Common myeloid progenitor, CD34-positive (primary cell): ENCODE data around the gene ZNF528. TPM values are rescaled to one million over a fixed set of nuclear protein-coding genes. Genes with fewer than 3 reads are reported as not detected.
A peak's percentile ranks its signal among the peaks of the same experiment; 100 is the strongest.

ENCODE experiments used
- CTCF ChIA-PET: fragments of 350-600 bp; sonication (Branson Sonifier 250); formaldehyde crosslinking; loops from one replicate; lab custom pipeline; 2021; ENCODE audit warnings: antibody characterized with exemption; lab: Charles Lee
- POLR2A ChIA-PET: fragments of 350-600 bp; sonication (Branson Sonifier 250); formaldehyde crosslinking; loops from one replicate; lab custom pipeline; 2021; ENCODE audit warnings: antibody characterized with exemption; lab: Charles Lee
- DNase-seq, 3 donors: peaks; one replicate each; pipeline versions ENCODE4 v3.0.0 to v3.0.0-alpha.2; 2013
- H3K27ac ChIP-seq, 2 experiments: 1 replicate in 1 of 2; 2 replicates in 1 of 2; pipeline ENCODE4 v1.7.0; 2013; ENCODE audit warnings: inconsistent platforms in 2 of 2, low read length in 2 of 2, mild to moderate bottlenecking in 2 of 2, low read depth in 1 of 2, moderate library complexity in 1 of 2; ENCODE audit not compliant: severe bottlenecking in 2 of 2, insufficient read depth in 1 of 2, poor library complexity in 1 of 2
- H3K27me3 ChIP-seq, 5 experiments: replicated peaks in 2 of 5; 1 replicate in 3 of 5; 2 replicates in 2 of 5; pipeline versions ENCODE4 v1.6.1 to v1.7.0; 2013; ENCODE audit warnings: low read length in 4 of 5, mild to moderate bottlenecking in 2 of 5, moderate library complexity in 2 of 5, inconsistent platforms in 1 of 5; ENCODE audit not compliant: insufficient read depth in 5 of 5, control insufficient read depth in 4 of 5
- H3K36me3 ChIP-seq, 4 experiments: 1 replicate in 2 of 4; 2 replicates in 2 of 4; pipeline versions ENCODE4 v1.6.1 to v1.7.0; 2013; ENCODE audit warnings: low read length in 3 of 4, control low read depth in 1 of 4, mild to moderate bottlenecking in 1 of 4; ENCODE audit not compliant: control insufficient read depth in 4 of 4, insufficient read depth in 4 of 4
- H3K4me1 ChIP-seq, 4 experiments: 1 replicate in 3 of 4; 2 replicates in 1 of 4; pipeline versions ENCODE4 v1.6.1 to v1.7.1; 2013; ENCODE audit warnings: low read length in 3 of 4, mild to moderate bottlenecking in 3 of 4, control low read depth in 1 of 4, inconsistent platforms in 1 of 4, moderate library complexity in 1 of 4; ENCODE audit not compliant: control insufficient read depth in 4 of 4, insufficient read depth in 4 of 4; ENCODE audit errors: control extremely low read depth in 1 of 4
- H3K4me3 ChIP-seq, 7 experiments: 1 replicate in 4 of 7; 2 replicates in 3 of 7; pipeline versions ENCODE4 v1.5.1 to v1.7.0; 2013; ENCODE audit warnings: mild to moderate bottlenecking in 7 of 7, low read length in 6 of 7, moderate library complexity in 6 of 7, inconsistent platforms in 2 of 7, low read depth in 2 of 7, control low read depth in 1 of 7; ENCODE audit not compliant: insufficient read depth in 4 of 7, control insufficient read depth in 1 of 7; ENCODE audit errors: extremely low read depth in 1 of 7
- H3K9me3 ChIP-seq, 5 experiments: 1 replicate in 4 of 5; 2 replicates in 1 of 5; pipeline versions ENCODE4 v1.6.1 to v1.7.1; 2013; ENCODE audit warnings: low read length in 4 of 5, mild to moderate bottlenecking in 2 of 5, inconsistent platforms in 1 of 5, low read depth in 1 of 5, moderate library complexity in 1 of 5; ENCODE audit not compliant: control insufficient read depth in 4 of 5, insufficient read depth in 2 of 5; ENCODE audit errors: control extremely low read depth in 1 of 5
- WGBS: methylation state at CpG from one replicate; pipeline ENCODE4 v1.1.5; 2013; ENCODE audit not compliant: insufficient coverage; 5-methylcytosine and 5-hydroxymethylcytosine counted together
- polyA plus RNA-seq: library from polyadenylated mRNA; unstranded; fragments of 120-200 nt; gene quantifications from one replicate; pipeline ENCODE4 v1.2.1, GENCODE V29; 2013

Gene ZNF528
- 23.8 TPM for polyA plus RNA-seq

DNA sequence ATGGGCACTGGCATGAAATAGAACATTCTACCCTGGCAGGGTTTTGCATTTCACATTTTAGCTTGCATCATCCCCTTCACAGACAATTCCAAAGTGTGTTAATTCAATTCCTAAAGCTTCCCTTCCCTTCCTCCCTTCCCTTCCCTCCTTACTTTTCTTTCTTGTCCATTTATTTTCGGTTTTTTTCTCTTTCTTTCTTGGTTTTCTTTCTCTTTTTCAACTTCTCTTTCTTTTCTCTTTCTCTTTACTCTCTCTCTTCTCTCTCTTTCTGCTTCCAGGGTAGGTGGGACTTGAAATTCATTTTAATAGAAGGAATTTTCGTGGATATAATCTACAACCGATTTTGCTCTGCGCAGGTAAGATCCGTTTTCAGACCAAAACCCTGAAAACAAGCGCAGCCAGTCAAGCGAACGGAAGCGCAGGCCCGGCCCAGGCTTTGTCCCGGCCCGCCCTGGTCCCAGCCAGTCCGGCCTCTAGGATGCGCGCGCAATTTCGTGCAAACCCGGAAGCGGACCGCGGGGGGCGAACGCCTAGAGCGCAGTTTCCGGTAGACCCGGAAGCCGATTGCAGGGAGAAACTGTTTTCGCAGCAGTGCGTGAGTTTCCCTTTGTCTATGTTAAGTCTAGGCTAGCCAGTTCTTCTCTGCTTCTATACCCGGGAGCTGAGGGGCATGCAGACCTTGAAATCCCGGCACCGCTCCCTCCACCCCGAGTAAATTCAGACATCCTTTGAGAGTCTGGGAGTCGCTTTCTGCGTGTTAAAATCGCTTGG is at the start of gene ZNF528:
Gene ZNF528 (plus strand): TSS at position 540 of the 771 bp plus-strand sequence. CDS start 4,165 bp downstream, outside the sequence.
- Histone ChIP-seq H3K4me1 (peaks cover 0 to 13% (median 9%) of the 10 kb centered on the region in 4 experiments), H3K4me3 (peak within 1 kb of the TSS; percentile 74 to 94 (median 90)), H3K27me3 (no peaks in the 10 kb centered on the region), H3K27ac (peak within 1 kb of the TSS; percentile 67 to 90), H3K36me3 (peaks cover 15 to 51% (median 23%) of the 10 kb centered on the region in 4 experiments), H3K9me3 (peaks cover 0 to 53% (median 37%) of the 10 kb centered on the region in 5 experiments)
- POLR2A ChIA-PET, result interaction anchor here (1.0 to 1.3 kb wide), 2 partner anchors 34 to 101 kb away, joined by 3 to 5 read pairs; no protein-coding TSS in a partner anchor
- DNase-seq, result peak; percentile 93 to 96 (median 96)
- 0% methylated on average over 30 of the region's 36 CpGs for WGBS
- CTCF ChIA-PET, result no interaction called here

DNA sequence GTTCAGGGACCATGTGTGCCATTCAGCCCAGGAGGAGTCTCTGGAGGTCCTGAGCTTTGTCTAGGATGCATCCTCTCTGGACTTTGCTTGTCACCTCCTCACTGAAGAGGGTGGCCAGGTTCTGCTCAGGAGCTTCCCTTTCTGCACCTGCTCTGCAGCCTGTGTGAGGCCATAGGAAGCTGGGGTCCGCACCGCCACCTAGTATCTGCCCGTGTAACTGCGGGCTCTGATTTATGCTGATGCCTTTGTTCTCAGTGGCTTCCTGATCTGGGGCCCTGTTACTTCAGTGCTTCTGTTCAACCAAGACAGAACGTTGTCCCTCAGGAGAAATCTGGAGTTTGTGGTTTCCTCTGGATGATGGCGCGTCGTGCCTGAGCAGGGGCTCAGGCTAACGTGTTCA is 46.1 kb upstream of the ZNF528 start:
- Histone ChIP-seq H3K4me1 (no peaks in the 10 kb centered on the region), H3K27ac (no peak overlapping the region), H3K9me3 (peaks cover 8 to 70% (median 59%) of the 10 kb centered on the region in 5 experiments), H3K36me3 (peaks cover 31 to 93% (median 59%) of the 10 kb centered on the region in 4 experiments), H3K27me3 (no peaks in the 10 kb centered on the region), H3K4me3 (peak overlapping the region in 1 of 7 experiments; percentile 8)
- 89% methylated on average over 5 of the region's 9 CpGs for WGBS
- no peak for DNase-seq
- CTCF ChIA-PET, result no interaction called here
- POLR2A ChIA-PET, result interaction anchor here (0.5 kb wide), 1 partner anchor 148 kb away, joined by 3 read pairs; no protein-coding TSS in a partner anchor

DNA sequence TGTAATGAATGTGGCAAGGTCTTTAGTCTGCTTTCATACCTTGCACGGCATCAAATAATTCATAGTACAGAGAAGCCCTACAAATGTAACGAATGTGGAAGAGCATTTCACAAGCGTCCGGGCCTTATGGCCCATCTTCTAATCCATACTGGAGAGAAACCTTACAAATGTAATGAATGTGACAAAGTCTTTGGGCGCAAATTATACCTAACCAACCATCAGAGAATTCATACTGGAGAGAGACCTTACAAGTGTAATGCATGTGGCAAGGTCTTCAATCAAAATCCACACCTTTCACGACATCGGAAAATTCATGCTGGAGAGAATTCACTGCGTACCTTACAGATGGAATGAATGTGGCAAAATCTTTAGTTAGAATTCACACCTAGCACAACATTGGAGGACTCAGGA is 31.2 kb upstream of the ZNF528 start:
- ChIA-PET CTCF (no interaction called here), POLR2A (no interaction called here)
- no peak overlapping the region for H3K27ac ChIP-seq
- no peaks in the 10 kb centered on the region for H3K27me3 ChIP-seq
- no peak for DNase-seq
- peaks cover 13 to 75% (median 42%) of the 10 kb centered on the region in 5 experiments for H3K9me3 ChIP-seq
- WGBS, result 100% methylated on average over 4 of the region's 8 CpGs
- peaks cover 0 to 9% (median 3%) of the 10 kb centered on the region in 4 experiments for H3K4me1 ChIP-seq
- H3K4me3 ChIP-seq, result no peak overlapping the region
- H3K36me3 ChIP-seq, result peaks cover 7 to 48% (median 15%) of the 10 kb centered on the region in 4 experiments

DNA sequence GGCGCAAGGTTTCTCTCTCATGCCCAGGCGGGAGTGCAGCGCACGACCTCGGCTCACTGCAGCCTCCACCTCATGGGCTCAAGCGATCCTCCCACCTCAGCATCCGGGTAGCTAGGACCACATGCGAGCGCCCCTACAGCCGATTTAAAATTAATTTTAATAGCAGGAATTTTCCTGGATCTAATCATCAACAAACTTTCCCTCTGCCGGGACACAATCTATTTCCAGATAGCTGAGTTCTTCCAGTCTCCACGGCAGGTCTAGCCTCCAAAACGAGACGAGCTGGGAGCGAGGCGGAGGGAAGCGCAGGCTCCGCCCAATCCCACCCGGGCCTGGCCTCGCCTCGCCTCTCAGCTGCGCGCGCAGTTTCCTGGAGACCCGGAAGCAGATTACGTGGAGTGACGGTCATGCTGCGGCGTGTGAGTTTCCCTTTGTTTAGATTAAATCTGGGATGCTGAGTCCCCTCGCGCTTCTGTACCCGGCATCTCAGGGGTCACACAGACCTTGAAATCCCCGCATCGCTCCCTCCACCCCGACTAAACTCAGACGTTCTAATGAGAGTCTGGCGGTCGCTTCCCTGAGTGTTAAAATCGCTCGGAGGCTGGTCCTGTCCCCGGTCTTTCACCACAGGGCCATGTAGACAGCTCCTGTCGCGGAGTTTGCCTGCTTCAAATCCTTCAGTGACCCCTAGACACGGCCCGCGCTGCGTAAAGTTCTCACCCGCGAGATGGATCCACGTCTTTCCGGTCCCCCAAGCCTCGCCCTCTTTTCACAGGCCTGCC is 27.9 kb upstream of the ZNF528 start, which contains the start of gene ZNF880:
Gene ZNF880 (plus strand): TSS at position 365 of the 782 bp plus-strand sequence. CDS start 43 bp downstream, at position 408.
- H3K36me3 ChIP-seq, result peaks cover 12 to 39% (median 26%) of the 10 kb centered on the region in 4 experiments
- H3K27me3 ChIP-seq, result no peaks in the 10 kb centered on the region
- under 1% methylated on average over 39 of the region's 52 CpGs for WGBS
- peak; percentile 95 to 97 (median 97) for DNase-seq
- CTCF ChIA-PET, result no interaction called here
- peak within 1 kb of the TSS; percentile 89 to 96 for H3K27ac ChIP-seq
- peak within 1 kb of the TSS; percentile 58 to 96 (median 85) for H3K4me3 ChIP-seq
- POLR2A ChIA-PET, result interaction anchor here (0.6 to 0.7 kb wide), 2 partner anchors 111 to 720 kb away, joined by 3 read pairs; no protein-coding TSS in a partner anchor
- peaks cover 0 to 9% (median 3%) of the 10 kb centered on the region in 4 experiments for H3K4me1 ChIP-seq
- peaks cover 6 to 66% (median 49%) of the 10 kb centered on the region in 5 experiments for H3K9me3 ChIP-seq

DNA sequence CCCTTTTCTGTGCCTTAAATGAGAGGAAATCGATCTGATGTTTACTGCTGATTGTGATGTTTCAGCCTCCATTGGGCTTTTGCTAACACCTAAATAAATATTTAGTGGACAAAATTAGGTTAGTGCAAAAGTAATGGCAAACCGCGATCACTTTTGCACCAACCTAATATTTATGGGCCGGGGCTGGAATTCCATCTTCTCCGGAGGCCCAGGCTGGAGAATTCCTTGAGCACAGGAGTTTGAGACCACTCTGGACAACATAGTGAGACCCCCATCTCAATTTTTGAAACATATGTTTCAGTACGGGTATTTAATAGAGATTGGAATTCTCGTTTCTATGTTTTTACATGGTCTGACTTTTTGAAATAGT is 27.3 kb upstream of the ZNF528 start:
- ChIA-PET POLR2A (no interaction called here), CTCF (no interaction called here)
- peak overlapping the region; percentile 58 to 96 (median 85) for H3K4me3 ChIP-seq
- H3K27ac ChIP-seq, result peak overlapping the region; percentile 89 to 96
- no peaks in the 10 kb centered on the region for H3K27me3 ChIP-seq
- peaks cover 14 to 39% (median 26%) of the 10 kb centered on the region in 4 experiments for H3K36me3 ChIP-seq
- H3K9me3 ChIP-seq, result peaks cover 6 to 62% (median 47%) of the 10 kb centered on the region in 5 experiments
- peaks cover 0 to 9% (median 3%) of the 10 kb centered on the region in 4 experiments for H3K4me1 ChIP-seq
- DNase-seq, result no peak
- 76% methylated on average over 3 of the region's 7 CpGs for WGBS

DNA sequence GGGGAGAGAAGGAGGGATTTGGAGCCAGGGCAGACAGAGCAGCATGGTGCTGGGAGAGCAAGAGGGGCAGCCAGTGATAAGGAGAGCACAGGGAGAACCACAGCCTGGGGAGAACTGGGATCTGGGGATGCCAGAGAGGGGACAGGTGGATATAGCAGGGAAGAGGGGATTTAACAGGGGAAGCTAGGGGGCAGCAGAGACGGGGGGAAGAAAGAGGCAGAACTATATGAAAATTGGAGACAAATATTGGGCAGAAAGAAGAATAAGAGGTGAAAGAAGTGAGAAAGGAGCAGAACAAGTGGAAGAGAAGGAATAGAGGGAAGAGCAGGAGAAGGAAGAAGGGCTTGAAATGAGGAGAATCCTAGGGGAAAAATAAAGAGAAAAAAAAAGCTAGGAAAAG is 6.5 kb upstream of the ZNF528 start:
- POLR2A ChIA-PET, result no interaction called here
- WGBS, result 64% methylated on average over 1 of the region's 1 CpG
- Histone ChIP-seq H3K36me3 (peaks cover 3 to 31% (median 3%) of the 10 kb centered on the region in 4 experiments), H3K27me3 (no peaks in the 10 kb centered on the region), H3K4me1 (no peaks in the 10 kb centered on the region), H3K4me3 (no peak overlapping the region), H3K27ac (no peak overlapping the region), H3K9me3 (peaks cover 3 to 60% (median 44%) of the 10 kb centered on the region in 5 experiments)
- CTCF ChIA-PET, result no interaction called here
- DNase-seq, result no peak
